Amygdala (tissue), 56 donors: ENCODE data around the gene MTHFD2.
"Not testable (repeated sequence)": the region's sequence is repeated elsewhere in the genome, so short reads cannot be mapped to it uniquely, and the experiment has no call there.

ENCODE experiments used
- DNase-seq, 56 donors: peaks; one replicate each; lab custom pipeline; 2025; lab: John Stamatoyannopoulos, UW

The MTHFD2 gene

GRCh38 chr2:74226648-74227213 lies 28.3 kb downstream of the MTHFD2 start:
- no peak for DNase-seq

GRCh38 chr2:74227646-74228045 lies 29.2 kb downstream of the MTHFD2 start:
- no peak for DNase-seq

DNA sequence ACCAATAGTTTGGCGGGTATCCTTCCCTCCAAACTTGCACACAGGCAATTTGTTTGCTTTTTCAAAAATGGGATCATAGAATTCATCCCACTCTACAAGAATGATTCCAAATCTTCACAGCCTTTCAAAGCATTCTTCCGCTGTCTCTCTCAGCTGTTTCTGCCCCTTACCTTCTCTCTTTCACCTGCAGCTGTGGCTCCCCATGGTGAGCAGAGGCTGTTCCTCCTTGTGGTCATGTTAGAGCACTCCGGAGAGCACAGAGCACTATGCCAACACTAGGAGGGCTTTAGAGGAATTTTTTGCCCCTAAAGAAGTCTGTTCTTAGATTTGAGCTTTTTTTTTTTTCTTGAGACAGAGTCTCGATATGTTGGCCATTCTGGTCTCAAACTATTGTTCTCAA lies 30.4 kb downstream of the MTHFD2 start:
- no peak for DNase-seq

DNA sequence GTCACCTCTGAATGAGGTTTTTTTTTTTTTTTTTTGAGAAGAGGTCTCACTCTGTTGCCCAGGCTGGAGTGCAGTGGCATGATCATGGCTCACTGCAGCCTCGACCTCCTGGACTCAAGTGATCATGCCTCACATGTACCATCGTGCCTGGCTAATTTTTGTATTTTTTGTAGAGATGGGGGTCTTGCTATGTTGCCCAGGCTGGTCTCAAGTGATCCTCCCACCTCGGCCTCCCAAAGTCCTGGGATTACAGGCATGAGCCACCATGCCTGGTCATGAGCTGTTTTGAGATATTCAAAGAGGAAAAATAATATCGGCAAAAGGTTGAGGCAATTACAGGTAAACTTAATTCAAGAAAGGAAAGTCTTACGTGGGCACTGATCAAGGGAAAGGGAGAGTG lies 31.4 kb downstream of the MTHFD2 start:
- DNase-seq = not testable (repeated sequence)

- no peak for DNase-seq
Measured at GRCh38 chr2:74232426-74232825, 34.0 kb downstream of the MTHFD2 start.

DNA sequence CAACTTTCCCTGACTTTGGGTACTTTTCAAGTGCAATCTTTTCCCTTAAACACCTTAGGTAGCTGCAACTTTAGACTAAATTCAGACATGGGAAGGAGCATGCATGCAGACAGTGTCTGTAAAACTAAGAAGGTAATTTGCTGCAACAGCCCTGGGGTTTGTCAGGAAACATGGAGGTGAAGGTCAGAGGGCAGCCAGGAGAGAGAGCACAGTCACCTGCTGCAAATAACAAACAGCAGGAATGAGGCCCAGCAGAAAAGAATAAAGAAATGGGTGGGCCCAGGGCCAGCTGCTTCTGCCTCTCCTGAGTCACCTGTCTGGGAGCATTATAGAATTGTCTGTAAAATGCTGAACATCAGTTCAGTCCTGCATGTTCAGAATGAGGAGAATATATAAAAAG lies 35.2 kb downstream of the MTHFD2 start:
- DNase-seq = no peak

GRCh38 chr2:74235041-74235440 lies 36.6 kb downstream of the MTHFD2 start:
- no peak for DNase-seq

DNA sequence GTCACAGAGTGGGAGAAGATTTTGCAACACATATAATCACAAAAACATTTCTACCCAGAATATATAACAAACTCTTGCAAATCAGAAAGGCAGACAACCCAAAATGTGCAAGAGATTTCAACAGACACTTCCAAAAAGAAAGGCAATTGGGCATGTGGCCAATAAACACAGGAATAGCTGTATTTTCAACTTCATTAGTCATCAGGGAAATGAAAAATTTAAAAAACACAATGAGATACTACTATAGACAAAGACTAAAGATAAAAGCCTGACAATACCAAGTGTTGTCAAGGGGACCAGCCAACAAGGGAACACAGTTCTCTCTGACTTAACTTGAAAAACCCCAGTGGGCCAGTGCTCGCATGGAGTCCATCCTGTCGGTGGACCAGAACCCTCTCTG lies 40.5 kb downstream of the MTHFD2 start:
- no peak for DNase-seq

- no peak for DNase-seq
Measured at GRCh38 chr2:74239346-74239745, 40.9 kb downstream of the MTHFD2 start.

GRCh38 chr2:74242354-74243071 lies 44.1 kb downstream of the MTHFD2 start:
- DNase-seq = no peak

DNA sequence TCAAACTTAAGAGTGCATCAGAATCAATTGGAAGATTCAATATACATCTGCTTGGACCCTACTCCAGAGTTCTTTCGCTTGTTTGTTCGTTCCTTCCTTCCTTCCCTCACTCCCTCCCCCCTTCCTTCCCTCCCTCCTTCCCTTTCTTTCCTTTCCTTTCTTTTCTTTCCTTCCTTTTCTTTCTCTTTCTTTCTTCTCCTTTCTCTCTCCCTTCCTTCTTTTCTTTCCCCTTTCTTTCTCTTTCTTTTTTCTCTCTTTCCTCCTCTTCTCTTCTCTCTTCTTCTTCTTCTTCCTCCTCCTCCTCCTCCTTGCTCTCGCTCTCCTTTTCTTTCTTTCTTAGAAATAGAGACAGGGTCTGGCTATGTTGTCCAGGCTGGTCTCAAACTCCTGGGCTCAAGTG lies 45.9 kb downstream of the MTHFD2 start:
- DNase-seq = no peak

DNA sequence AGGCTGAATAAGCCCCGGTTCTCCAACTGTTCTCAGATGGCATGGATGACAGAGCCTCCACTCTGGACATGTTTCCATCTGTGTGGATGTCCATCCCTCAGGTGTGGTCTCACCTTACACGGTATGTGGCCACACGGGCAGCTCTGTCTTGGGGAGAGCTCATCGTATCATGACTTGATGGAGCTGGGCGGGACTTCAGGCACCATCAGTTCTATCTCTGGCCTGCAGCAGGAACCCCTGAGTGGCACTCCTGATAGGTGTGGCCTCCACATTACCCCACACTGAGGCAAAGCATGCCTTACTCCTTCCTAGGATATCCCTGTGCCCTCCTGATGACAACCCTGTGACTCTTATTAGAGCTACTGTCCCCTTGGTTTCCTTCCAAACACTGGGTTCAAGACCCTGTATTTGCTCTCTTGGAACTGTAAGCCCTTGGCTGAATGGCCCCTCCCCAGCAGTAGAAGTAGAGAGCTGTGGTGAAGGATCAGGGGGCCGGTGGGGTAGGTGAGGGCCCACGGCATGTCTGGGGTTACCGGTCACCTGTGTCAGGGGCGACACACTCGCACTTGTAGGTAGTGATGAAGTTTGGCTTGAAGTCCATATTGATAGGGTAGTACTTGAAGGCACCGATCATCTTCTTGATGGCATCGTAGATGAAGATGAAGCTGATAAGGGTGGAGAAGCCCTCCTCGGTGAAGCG lies 48.2 kb downstream of the MTHFD2 start:
- DNase-seq = no peak

GRCh38 chr2:74249406-74250122 lies 51.1 kb downstream of the MTHFD2 start:
- DNase-seq = no peak

DNA sequence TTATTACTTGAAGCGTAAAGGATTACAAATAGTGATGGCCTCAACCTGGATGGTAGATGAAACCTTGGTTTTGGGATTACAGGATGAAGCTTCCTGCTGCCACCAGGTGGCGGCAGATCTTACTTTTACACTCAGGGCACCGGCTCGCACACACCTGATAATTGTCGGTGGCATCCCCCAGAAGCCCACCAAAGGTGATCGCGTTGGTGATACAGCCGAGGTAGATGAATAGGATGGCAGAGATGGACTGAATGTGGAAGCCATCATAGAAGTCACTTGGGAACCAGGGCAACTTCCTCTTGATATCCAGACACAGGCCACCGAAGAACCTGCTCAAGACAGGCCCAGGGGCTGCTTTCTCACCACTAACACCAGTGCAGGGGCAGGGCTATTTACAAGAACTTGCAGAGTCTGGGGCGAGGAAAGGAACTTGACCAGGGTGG lies 51.8 kb downstream of the MTHFD2 start:
- peak in 14 of 56 donors; percentile 0 to 37 (median 6) for DNase-seq

DNA sequence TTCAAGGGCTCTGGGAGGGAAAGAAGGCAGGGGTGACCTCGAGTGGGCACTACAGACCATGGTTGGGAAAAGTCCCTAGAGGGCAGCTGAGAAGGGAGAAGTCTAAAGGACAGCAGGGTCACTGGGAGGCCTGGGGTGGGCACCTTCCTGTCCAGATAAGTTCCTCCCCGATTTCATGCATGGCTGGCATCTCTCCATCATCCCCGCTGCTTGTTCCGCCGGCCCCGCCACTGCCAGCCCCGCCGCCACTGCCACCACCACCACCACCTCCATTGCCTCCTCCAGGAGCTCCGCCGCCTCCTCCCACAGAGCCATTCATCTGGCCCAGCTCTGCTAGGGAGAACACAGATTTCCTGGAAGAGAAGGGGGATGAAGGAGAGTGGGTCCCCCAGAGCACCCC lies 53.6 kb downstream of the MTHFD2 start:
- DNase-seq = no peak

DNA sequence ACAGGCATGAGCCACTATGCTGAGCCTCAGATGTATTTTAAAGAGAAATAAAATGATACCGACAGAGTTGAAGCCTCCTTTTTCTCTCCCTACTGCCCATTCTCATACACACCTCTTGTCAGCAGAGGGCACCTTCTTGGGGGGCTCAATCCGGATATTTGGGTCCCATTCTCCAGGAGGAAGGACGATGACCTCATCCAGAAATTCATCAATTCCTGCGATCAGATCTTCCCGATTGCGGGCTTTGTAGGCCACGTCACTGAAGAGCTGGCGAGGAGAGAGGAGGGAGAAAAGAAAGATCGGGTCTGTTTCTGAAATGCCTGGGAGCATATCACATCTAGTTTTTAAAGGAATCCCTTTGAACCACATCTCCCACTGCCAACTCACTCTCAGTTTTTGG lies 54.4 kb downstream of the MTHFD2 start:
- DNase-seq = no peak

GRCh38 chr2:74253306-74253970 lies 55.0 kb downstream of the MTHFD2 start:
- no peak for DNase-seq

- DNase-seq = no peak
Measured at GRCh38 chr2:74253971-74254310, 55.5 kb downstream of the MTHFD2 start.

DNA sequence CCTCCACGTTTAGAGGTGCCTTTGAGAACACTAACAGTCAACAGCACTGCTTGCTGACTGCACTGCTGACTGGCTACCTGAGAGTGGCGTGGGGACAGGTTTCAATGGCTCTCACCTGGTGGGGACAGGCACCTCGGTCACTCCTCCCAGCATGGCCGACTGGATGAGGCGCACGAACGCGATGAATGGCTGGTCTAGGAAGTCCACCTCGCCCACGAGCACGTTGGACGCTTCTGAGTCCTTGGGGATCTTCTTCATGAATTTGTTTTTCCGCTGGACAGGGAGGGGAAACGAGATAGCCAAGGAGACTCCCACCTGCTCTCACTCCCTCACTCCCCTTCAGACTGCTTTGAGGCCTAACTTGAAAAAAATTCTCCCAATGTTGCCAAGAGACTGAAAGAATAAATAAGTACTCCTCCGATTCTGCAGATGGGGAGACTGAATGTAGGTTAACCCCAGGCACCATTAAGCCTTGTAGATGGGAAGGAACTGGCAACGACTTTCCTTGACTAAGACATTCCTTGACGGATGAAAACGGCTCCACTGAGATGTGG lies 57.3 kb downstream of the MTHFD2 start:
- DNase-seq = no peak

- DNase-seq = no peak
Measured at GRCh38 chr2:74259191-74259590, 60.8 kb downstream of the MTHFD2 start.

DNA sequence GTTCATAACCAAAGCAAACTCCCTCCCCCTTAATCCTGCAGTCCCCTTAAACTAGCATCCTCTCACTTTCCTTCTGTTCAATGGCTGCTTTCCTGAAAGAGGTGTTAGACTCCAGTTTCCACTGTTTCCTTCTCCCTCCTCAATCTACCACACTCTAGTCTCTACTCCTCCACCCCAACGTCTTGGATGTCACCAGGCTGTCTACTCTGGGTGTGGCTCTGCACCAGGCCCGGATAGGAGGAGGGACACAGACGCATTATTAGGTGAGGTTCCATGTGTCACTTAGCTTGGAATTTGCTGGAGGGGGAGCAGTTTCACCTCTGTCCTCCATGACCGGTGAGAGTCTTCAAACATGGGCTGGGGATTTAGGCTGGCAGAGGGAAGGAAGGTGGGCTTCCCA lies 61.3 kb downstream of the MTHFD2 start:
- no peak for DNase-seq
